GM19043 (cell line): ENCODE results near the gene ERC2.

Source experiments
- ATAC-seq: cut with Tn5 transposase; IDR thresholded peaks from one replicate; pipeline ENCODE4 v1.9.1; 2021; ENCODE audit warnings: low read depth; ENCODE audit not compliant: unreplicated experiment

The ERC2 gene

DNA sequence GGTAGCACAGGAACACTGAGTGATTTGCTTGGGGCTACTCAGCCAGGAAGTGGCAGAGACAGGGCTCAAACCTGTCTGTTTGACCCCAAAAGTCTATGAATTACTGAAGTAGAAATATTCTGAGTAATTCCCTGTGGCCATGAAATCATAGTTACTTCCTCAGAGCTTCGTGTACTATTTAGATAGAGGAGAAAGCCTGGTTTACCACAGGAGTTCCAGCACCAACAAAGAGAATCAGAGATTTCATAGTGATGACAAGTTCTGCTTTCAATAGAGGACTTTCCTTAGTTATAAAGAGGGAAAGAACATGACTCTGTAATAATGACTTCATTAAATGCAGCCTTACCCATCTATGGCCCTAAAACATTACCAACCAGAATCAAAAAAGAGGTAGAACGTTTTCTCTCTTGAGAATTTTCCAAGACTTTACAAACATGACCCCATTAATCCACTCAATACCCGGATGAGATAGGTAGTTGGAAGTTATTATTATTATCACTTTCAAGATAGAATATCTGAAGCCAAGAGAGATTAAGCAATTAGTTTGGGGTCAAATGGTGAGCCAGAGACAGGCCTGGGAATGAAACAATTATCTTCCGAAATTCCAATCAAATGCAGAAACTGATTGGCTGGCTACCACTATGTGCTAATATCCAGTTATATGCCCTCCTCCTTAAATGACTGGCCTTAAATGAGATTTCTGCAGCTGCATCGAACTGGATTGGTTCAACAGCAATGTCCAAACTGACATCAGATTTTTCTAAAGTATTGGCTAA is 967.5 kb downstream of the ERC2 start:
- ATAC-seq, result no peak

DNA sequence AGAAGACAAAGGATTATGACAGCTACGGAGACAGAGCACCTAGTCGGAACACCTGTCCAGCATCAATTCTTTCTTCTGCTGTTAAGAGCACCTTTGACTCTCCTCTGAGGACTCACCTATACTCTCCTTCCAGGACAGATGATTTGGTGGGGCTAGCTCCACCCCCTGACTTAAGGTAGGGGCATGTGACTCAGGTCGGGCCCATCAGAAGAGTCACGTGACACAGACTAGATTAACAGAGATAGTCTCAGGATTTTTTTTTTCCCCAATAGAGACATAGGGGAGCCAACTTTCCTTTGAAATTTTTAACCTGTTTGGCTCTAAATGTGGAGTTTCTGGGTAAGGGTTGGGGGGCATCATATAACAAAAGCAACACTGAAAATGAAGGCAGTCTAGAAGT is 969.7 kb downstream of the ERC2 start:
- ATAC-seq, result no peak

DNA sequence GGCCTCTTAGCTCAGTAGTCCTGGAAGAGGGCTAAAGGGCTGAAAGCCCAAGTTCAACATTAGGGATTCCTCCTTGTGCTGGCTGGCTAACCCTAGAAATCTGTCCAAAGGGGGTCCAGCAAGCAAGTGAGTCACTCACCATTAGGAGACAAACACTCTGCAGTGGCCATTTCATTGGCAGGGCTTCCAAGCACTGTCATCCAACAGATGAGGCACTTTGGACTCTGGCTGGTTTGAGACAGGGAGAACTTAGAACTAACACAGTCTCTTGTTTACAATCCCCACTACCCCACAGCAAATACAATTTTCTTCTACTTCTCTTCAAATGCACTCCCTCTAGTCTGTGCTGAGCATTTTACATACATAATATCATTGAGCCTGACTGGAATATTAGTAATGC is 971.0 kb downstream of the ERC2 start:
- no peak for ATAC-seq

- ATAC-seq, result no peak
Measured at GRCh38 chr3:55494976-55495375, 973.3 kb downstream of the ERC2 start.

DNA sequence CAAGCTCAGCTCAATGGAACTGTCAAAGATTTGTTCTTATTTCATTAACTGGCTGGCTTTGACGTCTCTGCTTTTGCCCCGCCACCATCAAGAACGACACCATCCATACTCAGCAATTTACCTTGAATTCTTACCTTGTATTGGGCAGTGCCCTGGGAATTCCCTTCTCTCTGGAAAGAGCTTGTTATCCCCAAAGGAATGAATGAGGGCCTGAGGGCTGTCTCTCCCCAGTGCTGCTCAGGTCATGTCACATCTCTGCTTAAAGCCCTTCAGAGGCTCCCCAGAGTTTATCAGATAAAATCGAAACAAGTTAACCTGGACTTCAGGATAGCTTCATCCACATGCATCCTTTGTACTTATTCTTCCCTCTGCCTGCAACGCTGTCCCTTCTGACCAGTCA is 975.3 kb downstream of the ERC2 start:
- ATAC-seq, result no peak

GRCh38 chr3:55491296-55491816 is 976.9 kb downstream of the ERC2 start:
- no peak for ATAC-seq

- no peak for ATAC-seq
Measured at GRCh38 chr3:55490276-55490913, 977.9 kb downstream of the ERC2 start.

DNA sequence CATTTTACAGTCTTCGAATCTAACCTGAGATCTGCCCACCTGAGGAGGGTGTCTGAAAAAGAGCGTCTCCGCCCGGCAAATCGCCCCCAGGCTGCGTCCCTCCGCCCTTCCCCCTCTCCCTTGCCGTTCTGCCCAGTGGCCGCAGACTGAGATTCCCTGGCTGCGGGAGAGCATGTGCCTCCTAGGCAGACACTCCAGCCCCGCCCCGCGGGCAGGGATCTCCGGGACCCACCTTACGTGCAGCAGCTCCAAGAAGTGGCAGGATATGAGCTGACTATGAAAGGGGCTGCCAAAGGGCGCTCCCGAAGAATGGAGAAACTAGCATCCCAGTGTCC is 978.5 kb downstream of the ERC2 start:
- no peak for ATAC-seq

DNA sequence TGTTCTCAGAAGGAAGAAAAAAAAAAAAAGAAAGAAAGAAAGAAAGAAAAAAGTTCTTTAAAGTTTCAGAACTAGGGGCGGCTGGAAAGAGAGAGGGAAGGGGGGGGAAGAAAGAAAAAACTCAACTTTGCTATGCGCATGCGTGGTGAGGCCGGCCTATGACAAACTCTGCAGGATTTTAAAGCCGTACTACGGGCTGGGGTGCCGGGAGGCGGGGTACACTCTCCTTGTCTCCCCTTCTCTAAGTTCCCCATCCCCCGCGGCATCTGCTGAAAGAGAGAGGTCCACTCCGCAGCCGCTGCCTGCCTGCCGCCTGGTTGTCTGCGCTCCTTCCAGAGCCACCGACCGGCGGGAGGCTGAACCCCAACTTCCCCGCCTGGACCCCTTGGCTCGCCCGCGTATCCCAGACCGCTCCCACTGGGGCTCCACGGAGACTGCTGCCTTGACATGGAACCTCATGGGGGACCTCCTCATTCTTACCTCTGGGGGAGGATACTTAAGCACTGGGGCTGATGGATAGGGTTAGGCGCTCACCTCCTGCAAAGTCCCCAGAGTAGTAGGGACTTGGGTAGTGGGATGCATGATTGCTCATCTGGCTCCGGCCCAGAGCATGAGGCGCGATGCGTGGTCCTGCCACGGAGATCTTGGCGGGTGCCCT is 979.7 kb downstream of the ERC2 start:
- ATAC-seq, result no peak

- no peak for ATAC-seq
Measured at GRCh38 chr3:55487381-55488241, 980.7 kb downstream of the ERC2 start.

DNA sequence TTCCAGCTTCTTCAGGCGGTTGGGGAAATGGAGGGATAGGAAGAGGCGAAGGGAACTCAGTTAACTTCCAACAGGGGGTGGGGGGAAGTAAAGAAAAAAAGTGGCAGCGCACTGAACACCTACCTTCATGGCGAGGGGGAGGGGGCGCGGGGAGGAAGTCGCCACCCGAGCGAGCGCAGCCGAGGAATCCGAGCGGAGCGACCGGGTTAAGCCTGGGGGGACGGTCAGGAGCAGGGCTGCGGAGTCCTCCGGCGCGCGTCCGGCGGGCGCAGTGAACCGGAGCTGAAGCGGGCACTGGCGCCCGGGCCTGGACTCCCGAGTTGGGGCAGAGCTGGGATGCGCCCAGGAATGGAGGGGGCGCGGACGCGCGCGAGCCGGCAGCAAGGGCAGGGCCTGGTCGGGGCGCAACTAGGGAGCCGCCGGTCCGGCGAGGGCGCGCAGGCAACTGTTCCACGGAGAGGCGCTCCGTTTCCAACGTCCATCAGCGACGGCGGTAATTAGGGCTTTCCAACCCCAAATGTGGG is 981.3 kb downstream of the ERC2 start, which contains the start of gene WNT5A:
Gene WNT5A, minus strand, starts transcription at position 450 of the 524 bp plus-strand sequence. Its CDS starts 321 bp downstream, at position 129.
- ATAC-seq, result no peak

GRCh38 chr3:55486101-55486856 is 982.0 kb downstream of the ERC2 start:
- ATAC-seq, result no peak

- peak; percentile 77 for ATAC-seq
Measured at GRCh38 chr3:55484801-55485791, 983.2 kb downstream of the ERC2 start.

- ATAC-seq, result no peak
Measured at GRCh38 chr3:55484191-55484689, 984.0 kb downstream of the ERC2 start.

DNA sequence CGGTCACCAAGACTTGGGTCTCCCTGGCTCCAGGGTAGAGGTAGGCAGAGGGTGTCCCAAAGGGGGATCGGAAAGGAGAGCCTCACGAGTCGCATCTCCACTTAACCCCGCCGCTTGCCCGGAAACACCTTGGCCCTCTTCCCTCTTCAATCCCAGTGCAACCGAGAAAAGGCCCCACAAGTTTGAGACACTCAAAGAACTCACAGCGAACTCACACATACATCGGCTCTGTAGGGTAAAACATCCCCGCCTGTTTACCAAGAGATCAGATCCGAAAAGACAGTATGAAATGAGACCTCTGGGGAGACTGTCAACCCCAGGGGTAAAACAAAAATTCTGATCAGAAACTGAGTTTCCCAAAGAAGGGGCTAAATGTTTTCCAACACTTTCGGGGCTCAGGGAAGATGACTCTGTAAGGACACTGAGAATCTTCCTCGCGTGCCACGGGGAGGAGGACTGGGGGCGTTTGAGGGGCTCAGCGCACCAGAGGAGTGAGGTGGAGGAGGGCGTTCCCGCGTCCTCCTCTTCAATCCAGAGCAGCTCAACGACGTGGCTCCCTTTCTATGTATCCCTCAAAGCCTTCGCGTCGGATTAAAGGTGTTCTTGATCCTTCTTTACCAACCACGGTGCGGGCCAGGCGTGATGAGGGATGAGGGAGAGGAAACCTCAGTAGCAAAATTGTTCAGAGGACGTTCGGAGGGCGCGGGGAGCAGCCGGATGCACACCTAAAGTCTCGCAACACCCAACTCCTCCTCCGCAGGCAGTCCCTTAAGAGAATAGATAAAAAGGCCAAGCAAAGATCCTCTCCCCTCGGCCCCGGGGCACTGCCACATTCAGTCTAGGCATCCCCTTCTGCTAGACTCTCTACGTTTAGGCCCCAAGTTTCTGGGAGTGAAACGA is 984.8 kb downstream of the ERC2 start:
- no peak for ATAC-seq

DNA sequence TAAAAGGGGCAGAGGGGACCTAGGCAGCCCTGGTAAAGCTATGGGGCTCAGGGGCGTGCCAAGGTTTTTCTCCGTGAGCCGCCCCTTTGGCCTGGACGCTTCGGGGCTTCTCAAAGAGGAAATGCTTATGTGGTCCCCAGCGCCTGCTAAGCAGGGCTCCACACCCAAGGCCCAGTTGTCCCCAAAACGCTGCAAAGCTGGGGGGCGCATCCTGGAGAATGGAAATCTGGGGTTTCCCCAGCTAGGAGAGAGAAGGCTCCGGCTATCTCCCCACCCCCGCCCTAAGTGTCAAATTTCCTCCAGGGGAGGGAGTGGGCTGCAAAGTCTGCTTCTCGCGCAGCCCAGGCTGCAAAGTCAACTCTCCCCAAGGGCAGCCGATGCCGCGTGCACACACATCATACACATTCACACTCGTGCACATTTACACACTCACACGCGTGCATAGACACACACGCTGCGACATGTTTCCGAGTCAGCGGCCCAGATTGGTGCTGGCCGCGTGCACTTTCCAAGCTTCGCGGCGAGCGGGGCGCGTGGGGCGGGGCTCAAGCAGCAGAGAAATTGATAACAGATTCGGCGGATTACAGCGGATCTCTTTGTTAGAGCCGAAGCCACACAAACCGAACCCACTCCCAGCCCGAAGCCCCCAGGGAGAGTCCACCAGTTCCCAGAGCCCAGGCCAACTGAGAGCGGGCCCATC is 985.6 kb downstream of the ERC2 start:
- no peak for ATAC-seq
